Pulmonary artery endothelial cell (primary cell): Measurements from ENCODE around the gene LCLAT1. TPM values are rescaled to one million over a fixed set of nuclear protein-coding genes. Genes with fewer than 3 reads are reported as not detected.

Source experiments
- DNase-seq: peaks from one replicate; pipeline ENCODE4 v3.0.0-alpha.2; 2011; ENCODE audit warnings: low read depth, low spot score
- total RNA-seq: library from RNA; depleted of rRNA; stranded (reverse); fragments of >200 nt; gene quantifications from 2 replicates; pipeline ENCODE4 v1.2.3, GENCODE V29; 2014

The LCLAT1 gene
- total RNA-seq, 1 donor from 2014 or later, result 8.6 TPM

DNA sequence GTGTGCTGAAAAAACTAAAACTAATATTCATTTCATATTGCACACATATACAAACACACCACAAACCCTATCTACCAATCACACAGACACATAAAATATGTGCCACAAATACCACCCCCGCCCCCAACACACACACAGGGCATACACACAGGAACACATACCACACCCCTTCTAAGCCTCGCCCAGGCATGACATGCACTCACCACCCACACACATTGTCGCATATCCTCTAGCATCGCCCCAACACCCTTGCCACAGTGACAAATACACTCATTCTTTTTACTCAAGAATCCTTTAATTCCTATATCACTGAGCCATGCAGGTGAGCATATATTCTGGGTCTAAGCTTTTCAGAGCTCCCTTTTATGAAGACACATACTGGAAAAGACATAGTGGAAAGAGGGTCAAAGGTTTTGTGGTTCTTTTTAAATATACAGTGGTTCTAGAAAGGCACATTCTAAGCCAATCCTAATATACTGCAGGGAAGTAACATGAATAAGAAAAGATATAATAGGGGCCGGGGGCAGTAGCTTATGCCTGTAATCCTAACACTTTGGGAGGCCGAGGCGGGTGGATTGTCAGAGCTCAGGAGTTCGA lies 24.5 kb upstream of the LCLAT1 start:
- no peak for DNase-seq

DNA sequence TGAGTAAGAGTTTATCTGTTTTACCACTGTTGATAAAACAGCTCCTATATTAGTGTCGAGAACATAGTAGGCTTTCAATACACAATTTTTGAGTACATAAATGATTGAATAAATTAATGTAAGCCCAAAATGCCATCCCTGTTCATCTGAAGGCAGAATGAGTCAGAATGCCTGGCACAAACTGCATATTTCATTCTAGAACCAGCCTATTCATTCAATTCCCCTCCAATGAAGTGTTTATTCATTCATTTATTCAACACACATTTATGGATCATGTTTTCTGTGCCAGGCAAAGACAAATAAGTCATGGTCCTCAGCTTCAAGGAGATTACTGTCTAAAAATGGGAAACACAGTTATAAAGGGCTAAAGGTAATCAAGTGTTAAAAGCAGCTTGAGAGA lies 22.8 kb upstream of the LCLAT1 start:
- DNase-seq, result no peak

DNA sequence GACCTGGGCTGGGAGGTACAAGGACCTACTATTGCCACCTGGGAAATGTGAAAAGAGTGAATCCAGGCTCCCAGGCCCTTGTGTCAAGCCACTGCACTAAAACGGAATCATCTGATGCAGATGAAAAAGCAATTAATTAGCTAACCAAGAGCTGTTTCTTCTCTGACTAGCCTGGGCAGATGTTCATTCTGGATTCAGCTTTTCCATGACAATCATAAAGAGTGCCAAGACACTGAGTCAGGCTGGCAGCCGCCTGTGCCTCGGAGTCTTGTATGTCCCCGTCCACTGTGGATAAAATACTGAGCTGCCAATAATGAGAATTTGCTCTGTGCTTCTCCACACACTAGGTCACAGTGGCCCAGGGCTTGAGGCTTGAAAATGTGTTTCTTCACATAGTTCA lies 21.7 kb upstream of the LCLAT1 start:
- no peak for DNase-seq

GRCh38 chr2:30427606-30428347 lies 19.3 kb upstream of the LCLAT1 start:
- no peak for DNase-seq

DNA sequence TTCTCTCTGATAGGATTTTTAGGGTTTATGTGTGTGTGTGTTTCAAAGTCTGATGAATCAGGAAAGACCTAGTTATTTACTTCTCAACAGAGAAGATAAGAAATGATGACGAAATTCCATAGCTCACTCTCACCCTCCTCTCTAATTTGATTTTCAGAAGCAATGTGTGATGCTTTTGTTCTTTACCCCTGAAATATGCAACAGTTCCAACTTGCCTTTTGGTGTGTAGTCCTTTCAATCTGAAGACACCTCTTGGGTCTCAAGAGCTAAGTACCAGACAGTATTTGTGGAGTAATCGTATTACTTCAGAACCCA lies 18.7 kb upstream of the LCLAT1 start:
- DNase-seq, result no peak

DNA sequence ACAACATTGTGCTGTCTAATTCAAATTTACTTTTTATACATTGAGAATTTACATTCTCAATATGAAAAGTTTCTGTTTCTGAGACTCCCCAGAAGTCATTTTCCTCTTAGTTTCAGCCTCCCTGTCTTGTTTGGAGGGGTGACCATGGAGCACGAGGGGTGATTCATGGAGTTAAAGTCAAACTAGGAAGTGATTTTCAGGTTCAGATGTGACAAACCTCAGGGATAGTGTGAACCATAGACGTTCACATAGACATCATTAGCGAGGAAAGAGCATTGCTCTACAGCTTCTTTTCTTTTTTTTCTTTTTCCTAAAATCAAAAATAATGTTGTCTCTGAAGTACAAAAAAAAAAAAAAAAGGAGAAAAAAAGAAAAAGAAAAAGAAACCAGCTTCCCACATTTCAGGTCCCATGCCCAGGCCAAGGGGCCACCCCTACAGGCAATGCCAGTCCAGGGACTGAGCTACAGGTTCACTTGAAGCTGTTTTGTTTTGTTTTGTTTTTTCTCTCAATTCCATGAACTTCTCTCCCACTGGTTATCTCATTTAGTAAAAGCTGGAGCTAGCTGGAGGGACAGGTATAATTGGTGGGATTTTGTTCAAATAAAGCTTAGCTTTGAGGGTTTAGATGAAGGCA lies 18.1 kb upstream of the LCLAT1 start:
- DNase-seq, result no peak

GRCh38 chr2:30433541-30434299 lies 13.3 kb upstream of the LCLAT1 start:
- peak; percentile 20 for DNase-seq

GRCh38 chr2:30434708-30435107 lies 12.3 kb upstream of the LCLAT1 start:
- DNase-seq, result no peak

GRCh38 chr2:30436859-30437435 lies 10.1 kb upstream of the LCLAT1 start:
- peak; percentile 63 for DNase-seq

- DNase-seq, result no peak
Measured at GRCh38 chr2:30437809-30438548, 9.1 kb upstream of the LCLAT1 start.

DNA sequence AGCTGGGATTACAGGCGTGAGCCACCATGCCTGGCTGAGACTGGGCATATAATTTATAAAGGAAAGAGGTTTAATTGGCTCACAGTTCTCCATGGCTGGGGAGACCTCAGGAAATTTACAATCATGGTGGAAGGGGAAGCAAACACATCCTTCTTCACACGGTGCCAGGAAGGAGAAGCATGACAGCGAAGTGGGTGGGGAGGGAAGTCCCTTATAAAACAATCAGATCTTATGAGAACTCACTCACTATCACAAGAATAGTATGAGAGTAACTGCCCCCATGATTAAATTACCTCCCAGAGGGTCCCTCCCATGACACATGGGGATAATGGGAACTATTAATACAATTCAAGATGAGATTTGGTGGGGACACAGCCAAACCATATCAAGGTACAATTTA lies 7.8 kb upstream of the LCLAT1 start:
- DNase-seq, result no peak

- DNase-seq, result no peak
Measured at GRCh38 chr2:30439879-30440278, 7.2 kb upstream of the LCLAT1 start.

- DNase-seq, result no peak
Measured at GRCh38 chr2:30441023-30441422, 6.0 kb upstream of the LCLAT1 start.

DNA sequence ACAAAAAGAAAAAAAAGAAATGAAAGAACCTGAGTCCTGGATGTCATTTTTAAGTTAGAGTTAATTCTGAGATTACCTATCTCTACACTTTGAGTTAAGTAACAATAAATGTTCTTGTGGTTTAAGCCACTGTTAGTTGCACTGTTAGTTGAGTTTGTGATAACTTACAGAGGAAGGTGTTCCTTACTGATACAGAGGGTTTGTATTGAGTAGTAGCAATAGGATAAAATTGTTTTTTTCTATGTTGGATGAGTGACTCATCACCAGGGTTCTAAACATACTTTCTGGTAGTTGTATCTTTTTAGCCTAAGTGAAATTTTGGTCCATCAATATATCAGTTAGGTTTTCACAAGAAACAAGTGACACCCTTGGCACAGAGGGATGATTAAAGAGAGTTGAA lies 4.0 kb upstream of the LCLAT1 start:
- no peak for DNase-seq

DNA sequence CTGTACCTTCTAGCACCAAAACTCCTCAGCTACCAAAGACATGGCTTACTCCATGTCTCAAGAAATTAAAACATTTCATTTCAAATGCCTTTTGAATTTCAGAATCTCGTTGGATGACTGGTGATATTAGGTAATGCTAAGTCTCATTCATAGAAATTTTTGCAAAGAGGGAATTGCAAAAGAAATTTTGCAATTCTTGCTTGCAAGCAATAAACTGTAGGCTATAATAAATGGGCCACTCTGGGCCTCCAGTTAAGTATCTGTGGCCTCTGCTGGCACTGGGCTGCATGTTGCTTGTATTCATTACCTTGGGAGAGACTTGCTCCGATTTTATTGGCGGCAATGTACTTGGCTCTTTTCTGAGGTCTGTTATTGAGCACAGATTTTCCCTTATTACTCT lies 2.8 kb upstream of the LCLAT1 start:
- no peak for DNase-seq

- no peak for DNase-seq
Measured at GRCh38 chr2:30445266-30445821, 1.7 kb upstream of the LCLAT1 start.

DNA sequence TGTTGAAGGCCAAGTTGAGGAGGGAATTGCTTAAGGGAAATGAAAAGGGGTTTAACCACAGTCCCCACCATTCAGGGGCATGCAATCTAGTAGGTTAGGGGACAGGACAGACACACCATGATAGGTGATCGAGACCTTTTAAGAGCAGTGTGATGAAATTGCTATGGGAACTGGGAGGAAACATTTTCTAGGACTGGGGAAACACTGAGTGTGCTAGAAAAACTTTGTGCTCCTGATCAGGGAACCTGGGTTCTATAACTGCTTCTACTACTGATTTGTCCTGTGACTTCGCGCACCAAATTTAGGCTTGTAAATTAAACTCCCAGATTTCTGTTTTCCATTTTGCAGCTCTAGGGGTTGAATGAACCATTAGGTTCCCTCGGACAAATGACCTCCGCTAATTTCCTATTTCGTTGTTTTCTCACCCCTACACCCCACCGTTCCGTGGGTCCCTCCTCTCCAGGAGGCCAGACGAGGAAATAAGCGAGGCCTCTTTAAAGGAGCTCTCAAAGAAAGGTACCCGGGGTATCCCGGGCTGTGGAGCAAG lies 371 bp upstream of the LCLAT1 start:
- no peak for DNase-seq

GRCh38 chr2:30448308-30448707 lies 1.3 kb downstream of the LCLAT1 start:
- DNase-seq, result no peak

- DNase-seq, result no peak
Measured at GRCh38 chr2:30448866-30449265, 1.8 kb downstream of the LCLAT1 start.

GRCh38 chr2:30450025-30450424 lies 3.0 kb downstream of the LCLAT1 start:
- DNase-seq, result no peak

DNA sequence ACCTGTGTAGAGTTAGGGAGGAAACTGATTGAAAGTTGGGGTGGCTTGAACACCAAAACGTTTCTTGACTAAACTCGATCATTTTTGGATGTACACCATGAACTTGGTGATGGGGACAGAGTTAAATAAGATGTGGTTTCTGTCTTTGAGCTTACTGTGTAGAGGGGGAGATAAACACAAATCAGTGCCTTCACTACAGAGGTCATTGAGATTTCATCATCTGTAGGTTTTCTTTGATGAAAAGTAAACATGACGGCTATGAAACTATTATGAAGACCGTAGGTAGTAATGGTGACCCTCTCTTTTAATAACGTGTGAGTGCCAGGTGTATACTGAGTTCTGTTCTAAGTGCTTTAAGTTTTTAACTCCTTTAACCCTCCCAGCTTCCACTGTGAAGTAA lies 6.5 kb downstream of the LCLAT1 start:
- DNase-seq, result no peak
